IPS-18a (cell line): ENCODE measurements around the gene SCAP.
"Not testable (repeated sequence)": the region's sequence is repeated elsewhere in the genome, so short reads cannot be mapped to it uniquely, and the experiment has no call there.

Experiments
- H3K27ac ChIP-seq: one replicate; pipeline ENCODE4 v1.5.1; 2013; ENCODE audit warnings: low read length
- H3K27me3 ChIP-seq: one replicate; pipeline ENCODE4 v1.6.1; 2013; ENCODE audit warnings: mild to moderate bottlenecking, low read length; ENCODE audit not compliant: control insufficient read depth, insufficient read depth
- H3K36me3 ChIP-seq: one replicate; pipeline ENCODE4 v1.6.1; 2013; ENCODE audit warnings: low read depth, low read length; ENCODE audit not compliant: control insufficient read depth
- H3K4me1 ChIP-seq: one replicate; pipeline ENCODE4 v1.6.1; 2013; ENCODE audit warnings: low read depth, low read length; ENCODE audit not compliant: control insufficient read depth
- H3K4me3 ChIP-seq: one replicate; pipeline ENCODE4 v1.5.1; 2013; ENCODE audit warnings: low read length
- H3K9ac ChIP-seq: one replicate; pipeline ENCODE4 v1.6.1; 2013; ENCODE audit warnings: mild to moderate bottlenecking, low read length, moderate library complexity
- H3K9me3 ChIP-seq: one replicate; pipeline ENCODE4 v1.6.1; 2013; ENCODE audit warnings: low read depth, low read length; ENCODE audit not compliant: control insufficient read depth

SCAP gene

DNA sequence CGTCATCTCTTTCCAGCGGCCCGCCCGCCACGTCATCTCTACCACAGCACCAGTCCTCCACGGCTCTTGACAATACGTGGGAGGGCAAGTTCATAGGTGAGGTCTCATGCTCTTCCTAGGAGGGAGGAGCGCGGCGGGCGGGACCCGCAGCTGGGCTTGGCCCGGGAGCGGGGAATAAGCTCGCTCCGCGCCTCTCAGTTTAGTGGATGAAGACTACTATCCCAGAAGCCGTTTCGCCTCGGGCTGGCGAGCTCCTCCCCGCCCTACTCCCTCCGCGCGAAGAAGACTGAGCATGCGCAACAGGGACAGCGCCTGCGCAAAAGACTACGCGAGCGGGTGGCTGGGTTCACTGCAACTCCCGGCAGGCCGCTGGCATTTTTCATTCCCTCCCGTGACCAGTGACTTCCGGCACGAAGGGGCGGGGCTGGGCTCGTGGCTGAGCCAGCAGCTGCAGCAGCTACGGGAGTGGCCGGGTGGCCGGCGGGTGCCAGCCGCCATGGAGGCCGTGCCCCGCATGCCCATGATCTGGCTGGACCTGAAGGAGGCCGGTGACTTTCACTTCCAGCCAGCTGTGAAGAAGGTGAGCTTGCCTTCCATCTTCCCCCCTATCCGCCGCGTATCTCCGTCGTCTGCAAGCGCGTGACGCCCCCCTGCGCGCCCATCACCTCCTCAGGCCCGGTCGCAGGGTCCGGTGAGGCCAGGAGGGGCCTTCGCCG lies 95.0 kb downstream of the SCAP start, which contains the start of gene PTPN23:
TSS of gene PTPN23 (plus strand) at position 421 of the 716 bp plus-strand sequence. CDS start at position 497, 76 bp downstream.
- no peaks in the 10 kb centered on the region for H3K9me3 ChIP-seq
- H3K27ac ChIP-seq = peak within 1 kb of the TSS; percentile 60
- H3K4me3 ChIP-seq = peak within 1 kb of the TSS; percentile 96
- peak within 1 kb of the TSS; percentile 79 for H3K9ac ChIP-seq
- no peaks in the 10 kb centered on the region for H3K36me3 ChIP-seq
- H3K27me3 ChIP-seq = no peaks in the 10 kb centered on the region
- H3K4me1 ChIP-seq = peaks cover 10% of the 10 kb centered on the region

DNA sequence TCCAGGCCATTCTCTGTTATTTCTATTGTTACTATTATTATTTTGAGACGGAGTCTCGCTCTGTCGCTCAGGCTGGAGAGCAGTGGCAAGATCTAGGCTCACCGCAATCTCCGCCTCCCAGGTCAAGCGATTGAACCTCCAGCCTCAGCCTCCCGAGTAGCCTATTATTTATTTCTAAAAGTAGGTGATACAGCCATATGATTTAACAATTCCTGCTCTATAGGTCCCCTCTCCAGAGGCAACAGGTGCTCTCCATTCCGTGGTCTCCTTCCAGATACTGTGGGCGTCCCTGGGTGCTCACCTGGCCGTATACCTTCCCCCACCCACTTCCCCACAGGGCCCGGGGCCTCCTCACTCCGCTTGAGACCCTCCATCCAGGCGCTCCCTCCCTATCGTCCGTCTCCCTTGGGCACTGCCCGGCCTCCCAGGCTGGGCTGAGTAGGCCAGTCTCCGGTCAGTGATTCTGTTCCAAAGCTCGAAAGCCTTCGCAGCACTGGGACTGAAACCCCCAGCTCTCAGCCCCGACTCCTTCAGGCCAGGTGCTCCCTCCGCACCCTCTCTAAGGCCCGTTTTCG lies 95.6 kb downstream of the SCAP start:
- Histone ChIP-seq H3K36me3 (no peaks in the 10 kb centered on the region), H3K9ac (peak overlapping the region; percentile 79), H3K27ac (peak overlapping the region; percentile 29), H3K27me3 (no peaks in the 10 kb centered on the region), H3K4me1 (peaks cover 10% of the 10 kb centered on the region), H3K9me3 (no peaks in the 10 kb centered on the region), H3K4me3 (peak overlapping the region; percentile 96)

- Histone ChIP-seq H3K27ac (no peak overlapping the region), H3K9me3 (no peaks in the 10 kb centered on the region), H3K36me3 (no peaks in the 10 kb centered on the region), H3K27me3 (no peaks in the 10 kb centered on the region), H3K4me3 (peak overlapping the region; percentile 96), H3K4me1 (peaks cover 10% of the 10 kb centered on the region), H3K9ac (peak overlapping the region; percentile 79)
Observed at GRCh38 chr3:47379411-47379899, 96.3 kb downstream of the SCAP start.

- no peaks in the 10 kb centered on the region for H3K27me3 ChIP-seq
- no peak overlapping the region for H3K9ac ChIP-seq
- H3K36me3 ChIP-seq = no peaks in the 10 kb centered on the region
- H3K4me3 ChIP-seq = no peak overlapping the region
- H3K9me3 ChIP-seq = no peaks in the 10 kb centered on the region
- H3K27ac ChIP-seq = no peak overlapping the region
- peaks cover 10% of the 10 kb centered on the region for H3K4me1 ChIP-seq
Observed at GRCh38 chr3:47378869-47379268, 96.9 kb downstream of the SCAP start.

- no peaks in the 10 kb centered on the region for H3K36me3 ChIP-seq
- H3K4me3 ChIP-seq = no peak overlapping the region
- H3K27me3 ChIP-seq = no peaks in the 10 kb centered on the region
- H3K4me1 ChIP-seq = peaks cover 9% of the 10 kb centered on the region
- no peaks in the 10 kb centered on the region for H3K9me3 ChIP-seq
- no peak overlapping the region for H3K9ac ChIP-seq
- no peak overlapping the region for H3K27ac ChIP-seq
Observed at GRCh38 chr3:47377186-47377585, 98.6 kb downstream of the SCAP start.

DNA sequence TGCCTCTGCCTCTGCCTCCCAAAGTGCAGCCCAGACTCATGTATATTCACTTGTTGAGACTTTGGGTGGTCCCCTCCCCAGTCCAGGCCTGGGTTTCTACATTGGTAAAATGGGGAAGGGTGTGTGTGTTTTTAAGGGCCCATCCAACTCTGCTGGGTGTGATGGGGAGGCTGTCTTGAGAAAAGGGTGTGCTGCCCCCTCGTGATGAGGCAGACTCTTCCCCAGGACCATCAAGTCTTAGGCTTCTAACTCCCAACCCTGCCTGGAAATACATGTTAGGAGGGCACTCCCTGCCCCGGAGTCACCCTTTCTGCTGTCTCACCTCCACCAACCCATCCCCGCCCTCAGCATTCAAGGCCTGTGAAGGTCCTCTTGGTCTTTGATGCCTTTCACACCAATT lies 99.3 kb downstream of the SCAP start:
- H3K27me3 ChIP-seq = no peaks in the 10 kb centered on the region
- no peaks in the 10 kb centered on the region for H3K9me3 ChIP-seq
- H3K27ac ChIP-seq = no peak overlapping the region
- H3K9ac ChIP-seq = no peak overlapping the region
- no peak overlapping the region for H3K4me3 ChIP-seq
- H3K4me1 ChIP-seq = peaks cover 4% of the 10 kb centered on the region
- no peaks in the 10 kb centered on the region for H3K36me3 ChIP-seq

DNA sequence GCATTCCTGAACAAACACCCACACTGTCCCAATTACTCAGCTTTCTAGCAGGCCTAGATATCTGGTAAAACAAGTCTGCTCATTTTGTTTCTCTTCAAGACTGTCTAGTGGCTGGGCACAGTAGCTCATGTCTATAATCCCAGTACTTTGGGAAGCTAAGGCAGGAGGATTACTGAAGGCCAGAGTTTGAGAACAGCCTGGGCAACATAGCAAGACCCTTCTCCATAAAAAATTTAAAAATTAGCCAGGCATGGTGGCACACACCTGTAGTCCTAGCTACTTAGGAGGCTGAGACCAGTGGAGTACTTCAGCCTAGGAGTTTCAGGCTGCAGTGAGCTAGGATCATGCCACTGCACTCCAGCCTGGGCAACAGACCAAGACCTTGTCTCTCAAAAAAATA lies 101.2 kb downstream of the SCAP start:
- no peak overlapping the region for H3K9ac ChIP-seq
- H3K27me3 ChIP-seq = no peaks in the 10 kb centered on the region
- H3K4me3 ChIP-seq = no peak overlapping the region
- no peaks in the 10 kb centered on the region for H3K9me3 ChIP-seq
- H3K27ac ChIP-seq = no peak overlapping the region
- peaks cover 1% of the 10 kb centered on the region for H3K4me1 ChIP-seq
- H3K36me3 ChIP-seq = no peaks in the 10 kb centered on the region

DNA sequence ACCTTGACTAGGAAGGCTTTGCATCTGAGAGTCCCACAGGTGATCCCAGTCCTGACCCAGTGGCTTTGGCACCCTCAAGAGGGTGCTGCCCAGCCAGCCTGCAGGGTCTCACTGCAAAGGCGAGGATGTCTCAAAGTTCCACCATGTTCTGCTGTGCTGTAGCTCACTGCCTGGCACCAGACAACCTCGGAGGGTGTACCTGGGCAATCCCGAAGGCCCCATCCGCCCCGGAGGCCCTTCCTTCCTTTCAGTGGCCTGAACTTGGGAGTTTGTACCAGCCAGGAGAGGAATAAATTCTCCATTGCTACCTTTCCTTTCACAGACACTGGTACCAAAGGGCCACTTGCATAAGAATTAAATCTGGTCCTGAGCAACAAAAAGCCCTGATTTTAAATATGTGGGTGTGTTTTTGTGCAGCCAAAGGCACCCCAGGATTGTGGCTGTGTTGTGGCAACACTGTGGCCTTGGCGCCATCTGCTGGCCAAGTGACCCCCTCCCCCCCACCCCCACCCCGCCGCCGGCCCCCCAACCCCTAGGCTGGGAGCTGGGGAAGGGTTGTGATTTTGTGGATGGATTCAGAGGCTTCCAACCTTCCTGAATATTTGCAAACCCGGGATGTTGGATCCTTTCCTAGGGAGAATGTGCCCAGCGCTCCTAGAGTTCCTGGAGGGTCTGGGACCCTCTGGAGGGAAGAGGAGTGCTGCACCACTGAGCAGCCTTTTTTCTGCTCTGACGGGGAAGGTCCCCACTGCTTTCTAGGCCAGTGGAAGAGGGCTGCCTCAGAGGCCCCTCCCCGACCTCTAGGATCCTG lies 104.6 kb downstream of the SCAP start:
- Histone ChIP-seq H3K9me3 (no peaks in the 10 kb centered on the region), H3K4me1 (no peaks in the 10 kb centered on the region), H3K27ac (no peak overlapping the region), H3K36me3 (no peaks in the 10 kb centered on the region), H3K9ac (peak overlapping the region; percentile 10), H3K4me3 (peak overlapping the region; percentile 4), H3K27me3 (no peaks in the 10 kb centered on the region)

DNA sequence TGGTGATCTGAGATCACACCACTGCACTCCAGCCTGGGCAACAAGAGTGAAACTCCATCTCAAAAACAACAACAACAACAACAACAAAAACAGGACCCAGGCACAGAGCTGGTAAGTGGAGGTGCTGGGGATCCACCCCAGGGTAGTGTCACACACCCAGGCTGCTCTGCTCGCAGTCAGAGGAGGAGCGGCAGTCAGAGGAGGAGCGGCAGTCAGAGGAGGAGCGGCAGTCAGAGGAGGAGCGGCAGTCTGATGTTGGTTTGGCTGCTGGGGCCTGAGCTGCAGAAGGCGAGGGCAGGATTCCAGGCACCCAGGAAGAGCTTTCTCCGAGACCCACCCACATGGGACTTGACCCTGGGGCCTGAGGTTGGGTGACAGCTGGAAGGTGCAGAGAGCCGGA lies 105.7 kb downstream of the SCAP start:
- H3K9me3 ChIP-seq, H3K9ac ChIP-seq, H3K36me3 ChIP-seq, H3K27ac ChIP-seq, H3K4me1 ChIP-seq, H3K4me3 ChIP-seq, H3K27me3 ChIP-seq: not testable (repeated sequence)

DNA sequence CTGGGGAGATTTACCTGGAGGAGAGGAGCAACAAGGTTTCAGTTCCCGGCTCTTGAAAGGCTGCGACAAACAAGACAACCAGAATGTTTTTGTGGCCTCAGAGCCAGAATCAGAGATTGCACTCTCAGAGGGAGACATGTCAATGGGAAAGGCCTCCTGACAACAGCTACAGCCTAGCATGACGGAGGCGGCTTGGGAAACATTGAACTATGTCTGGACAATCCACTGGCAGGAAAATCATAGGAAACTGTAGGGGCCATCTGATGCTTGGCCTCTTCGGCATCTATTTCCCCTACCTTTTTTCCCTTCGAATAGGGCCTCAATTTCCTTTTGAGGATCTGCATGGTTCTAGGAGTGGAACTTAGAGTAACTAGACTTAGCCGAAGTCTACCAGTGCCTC lies 108.1 kb downstream of the SCAP start:
- no peaks in the 10 kb centered on the region for H3K4me1 ChIP-seq
- no peaks in the 10 kb centered on the region for H3K27me3 ChIP-seq
- H3K9me3 ChIP-seq = no peaks in the 10 kb centered on the region
- no peak overlapping the region for H3K4me3 ChIP-seq
- H3K27ac ChIP-seq = no peak overlapping the region
- no peak overlapping the region for H3K9ac ChIP-seq
- no peaks in the 10 kb centered on the region for H3K36me3 ChIP-seq

GRCh38 chr3:47366833-47367232 lies 108.9 kb downstream of the SCAP start:
- Histone ChIP-seq H3K4me1 (no peaks in the 10 kb centered on the region), H3K27me3 (no peaks in the 10 kb centered on the region), H3K27ac (no peak overlapping the region), H3K36me3 (no peaks in the 10 kb centered on the region), H3K4me3 (no peak overlapping the region), H3K9me3 (no peaks in the 10 kb centered on the region), H3K9ac (no peak overlapping the region)
